SH-SY5Y (cell line): ENCODE results near the gene RPS6KA5.

Source experiments
- GATA2 ChIP-seq: IDR thresholded peaks from 2 replicates; pipeline ENCODE4 v1.6.1; 2011; ENCODE audit warnings: mild to moderate bottlenecking, low read depth, low read length
- GATA3 ChIP-seq: IDR thresholded peaks from 2 replicates; pipeline ENCODE4 v1.6.1; 2011; ENCODE audit warnings: low read depth, mild to moderate bottlenecking, low read length, moderate library complexity

The RPS6KA5 gene

GRCh38 chr14:90864741-90865140, 195.7 kb downstream of the RPS6KA5 start:
- TF ChIP-seq GATA3 (no peak), GATA2 (no peak)

- no peak for TF ChIP-seq GATA2
- TF ChIP-seq GATA3 = no peak
Measured at GRCh38 chr14:90858511-90858910, 201.9 kb downstream of the RPS6KA5 start.

- TF ChIP-seq GATA2 = no peak
- no peak for TF ChIP-seq GATA3
Measured at GRCh38 chr14:90857866-90858265, 202.6 kb downstream of the RPS6KA5 start.

- TF ChIP-seq GATA2 = no peak
- no peak for TF ChIP-seq GATA3
Measured at GRCh38 chr14:90853116-90853515, 207.3 kb downstream of the RPS6KA5 start.

GRCh38 chr14:90851327-90852036, 209.0 kb downstream of the RPS6KA5 start:
- TF ChIP-seq GATA3 (no peak), GATA2 (no peak)

GRCh38 chr14:90850487-90850886, 210.0 kb downstream of the RPS6KA5 start:
- TF ChIP-seq GATA2 (no peak), GATA3 (no peak)

- TF ChIP-seq GATA3 = no peak
- no peak for TF ChIP-seq GATA2
Measured at GRCh38 chr14:90849787-90850444, 210.5 kb downstream of the RPS6KA5 start.

- TF ChIP-seq GATA2 = no peak
- TF ChIP-seq GATA3 = no peak
Measured at GRCh38 chr14:90848944-90849731, 211.3 kb downstream of the RPS6KA5 start.

GRCh38 chr14:90846511-90846910, 213.9 kb downstream of the RPS6KA5 start:
- TF ChIP-seq GATA2 = no peak
- TF ChIP-seq GATA3 = no peak

GRCh38 chr14:90844321-90844720, 216.1 kb downstream of the RPS6KA5 start:
- no peak for TF ChIP-seq GATA2
- no peak for TF ChIP-seq GATA3

- TF ChIP-seq GATA3 (no peak), GATA2 (no peak)
Measured at GRCh38 chr14:90842726-90843125, 217.7 kb downstream of the RPS6KA5 start.

- no peak for TF ChIP-seq GATA2
- TF ChIP-seq GATA3 = no peak
Measured at GRCh38 chr14:90839889-90840266, 220.6 kb downstream of the RPS6KA5 start.

GRCh38 chr14:90839024-90839888, 221.2 kb downstream of the RPS6KA5 start:
- no peak for TF ChIP-seq GATA3
- TF ChIP-seq GATA2 = no peak

GRCh38 chr14:90837355-90837754, 223.1 kb downstream of the RPS6KA5 start:
- TF ChIP-seq GATA2 (no peak), GATA3 (no peak)
